ENCODE results near the gene CDH23.

The CDH23 gene

GRCh38 chr10:71516890-71517289 is 120.2 kb downstream of the CDH23 start:
- no peak for DNase-seq (ENCODE audit: low spot score)

GRCh38 chr10:71517298-71518169 is 120.8 kb downstream of the CDH23 start:
- no peak for DNase-seq (ENCODE audit: low spot score)

GRCh38 chr10:71520042-71520441 is 123.3 kb downstream of the CDH23 start:
- DNase-seq (ENCODE audit: low spot score): no peak

- DNase-seq (ENCODE audit: low spot score): no peak
Observed at GRCh38 chr10:71521504-71522441, 125.1 kb downstream of the CDH23 start.

- no peak for DNase-seq (ENCODE audit: low spot score)
Observed at GRCh38 chr10:71522442-71523144, 125.9 kb downstream of the CDH23 start.

- no peak for DNase-seq (ENCODE audit: low spot score)
Observed at GRCh38 chr10:71523756-71524155, 127.0 kb downstream of the CDH23 start.

- no peak for DNase-seq (ENCODE audit: low spot score)
Observed at GRCh38 chr10:71525092-71525491, 128.4 kb downstream of the CDH23 start.

GRCh38 chr10:71525721-71526120 is 129.0 kb downstream of the CDH23 start:
- DNase-seq (ENCODE audit: low spot score): no peak

- no peak for DNase-seq (ENCODE audit: low spot score)
Observed at GRCh38 chr10:71526653-71527052, 129.9 kb downstream of the CDH23 start.

- no peak for DNase-seq (ENCODE audit: low spot score)
Observed at GRCh38 chr10:71527135-71527534, 130.4 kb downstream of the CDH23 start.

GRCh38 chr10:71528371-71529206 is 131.9 kb downstream of the CDH23 start:
- no peak for DNase-seq (ENCODE audit: low spot score)

GRCh38 chr10:71529207-71529827 is 132.6 kb downstream of the CDH23 start:
- DNase-seq (ENCODE audit: low spot score): no peak

GRCh38 chr10:71530781-71531180 is 134.1 kb downstream of the CDH23 start:
- DNase-seq (ENCODE audit: low spot score): no peak

- peak; percentile 37 for DNase-seq (ENCODE audit: low spot score)
Observed at GRCh38 chr10:71531485-71532446, 135.0 kb downstream of the CDH23 start.

GRCh38 chr10:71532878-71533277 is 136.2 kb downstream of the CDH23 start:
- no peak for DNase-seq (ENCODE audit: low spot score)

- DNase-seq (ENCODE audit: low spot score): no peak
Observed at GRCh38 chr10:71533936-71534335, 137.2 kb downstream of the CDH23 start.

- DNase-seq (ENCODE audit: low spot score): no peak
Observed at GRCh38 chr10:71534568-71535194, 138.0 kb downstream of the CDH23 start.

GRCh38 chr10:71536332-71536731 is 139.6 kb downstream of the CDH23 start:
- DNase-seq (ENCODE audit: low spot score): no peak

- DNase-seq (ENCODE audit: low spot score): no peak
Observed at GRCh38 chr10:71537125-71537524, 140.4 kb downstream of the CDH23 start.

Data from activated CD4-positive, alpha-beta T cell treated with anti-CD3 and anti-CD28 coated beads, Interleukin-2, Interleukin-4, amounts not matched to agents 100 ng/mL and 50 ng/mL, durations not matched to agents 16 hours and 8 hours (primary cell).